Thyroid gland (tissue), 4 donors: ENCODE measurements around the gene CAPN12. TPM values are rescaled to one million over a fixed set of nuclear protein-coding genes. Genes with fewer than 3 reads are reported as not detected.
A peak's percentile ranks its signal among the peaks of the same experiment; 100 is the strongest.

Source experiments
- DNase-seq, 2 donors: peaks; one replicate each; pipeline ENCODE4 v3.0.0-alpha.2; 2019
- H3K27ac ChIP-seq, 3 donors: fragments of 200-600 bp; sonication (generic); 1 replicate in 2 of 3; 2 replicates in 1 of 3; pipeline ENCODE4 v1.5.1; 2016 to 2019; ENCODE audit warnings: mild to moderate bottlenecking in 1 of 3, moderate library complexity in 1 of 3
- H3K27me3 ChIP-seq: fragments of 200-600 bp; sonication (generic); one replicate; pipeline ENCODE4 v1.5.1; 2019
- H3K36me3 ChIP-seq, 2 donors: fragments of 200-600 bp; sonication (generic); one replicate each; pipeline ENCODE4 v1.5.1; 2016 to 2019
- H3K4me1 ChIP-seq, 2 donors: fragments of 200-600 bp; sonication (generic); one replicate each; pipeline ENCODE4 v1.5.1; 2017 to 2019
- H3K4me3 ChIP-seq, 3 donors: fragments of 200-600 bp; sonication (generic); replicated peaks in 1 of 3; 1 replicate in 2 of 3; 2 replicates in 1 of 3; pipeline ENCODE4 v1.5.1; 2016; ENCODE audit warnings: mild to moderate bottlenecking in 1 of 3
- H3K9me3 ChIP-seq: fragments of 200-600 bp; sonication (generic); one replicate; pipeline ENCODE4 v1.5.1; 2017
- POLR2A ChIP-seq, 2 donors: fragments of 450-650 bp; IDR thresholded peaks; one replicate each; pipeline ENCODE4 v1.6.1; 2017; ENCODE audit warnings: antibody characterized with exemption in 2 of 2, mild to moderate bottlenecking in 2 of 2, moderate library complexity in 1 of 2
- WGBS, 2 donors: methylation state at CpG; one replicate each; pipeline ENCODE4 v1.1.5; 2017; 5-methylcytosine and 5-hydroxymethylcytosine counted together
- intact Hi-C: fragments of 100-400 bp; cut with DNase I; formaldehyde crosslinking; loops from one replicate; pipeline ENCODE4 v1.15.1; 2023
- total RNA-seq, 4 donors: library from RNA; depleted of rRNA; stranded (reverse); fragments of >200 nt; gene quantifications; one replicate each; pipeline ENCODE4 v1.2.3, GENCODE V29; 2016
- TF ChIP-seq, protein P1 (sequence below), 6 experiments: fragments of 200-600 bp in 3 of 6; fragments of 450-650 bp in 3 of 6; sonication (generic) in 3 of 6; IDR thresholded peaks; one replicate each; pipeline ENCODE4 v1.5.1; 2016 to 2019; ENCODE audit warnings: antibody characterized with exemption in 6 of 6, mild to moderate bottlenecking in 2 of 6, inconsistent platforms in 1 of 6, moderate library complexity in 1 of 6

CAPN12 gene
- total RNA-seq, 4 donors from 2014 or later: 1.6 to 2.0 TPM; not detected in 2

DNA sequence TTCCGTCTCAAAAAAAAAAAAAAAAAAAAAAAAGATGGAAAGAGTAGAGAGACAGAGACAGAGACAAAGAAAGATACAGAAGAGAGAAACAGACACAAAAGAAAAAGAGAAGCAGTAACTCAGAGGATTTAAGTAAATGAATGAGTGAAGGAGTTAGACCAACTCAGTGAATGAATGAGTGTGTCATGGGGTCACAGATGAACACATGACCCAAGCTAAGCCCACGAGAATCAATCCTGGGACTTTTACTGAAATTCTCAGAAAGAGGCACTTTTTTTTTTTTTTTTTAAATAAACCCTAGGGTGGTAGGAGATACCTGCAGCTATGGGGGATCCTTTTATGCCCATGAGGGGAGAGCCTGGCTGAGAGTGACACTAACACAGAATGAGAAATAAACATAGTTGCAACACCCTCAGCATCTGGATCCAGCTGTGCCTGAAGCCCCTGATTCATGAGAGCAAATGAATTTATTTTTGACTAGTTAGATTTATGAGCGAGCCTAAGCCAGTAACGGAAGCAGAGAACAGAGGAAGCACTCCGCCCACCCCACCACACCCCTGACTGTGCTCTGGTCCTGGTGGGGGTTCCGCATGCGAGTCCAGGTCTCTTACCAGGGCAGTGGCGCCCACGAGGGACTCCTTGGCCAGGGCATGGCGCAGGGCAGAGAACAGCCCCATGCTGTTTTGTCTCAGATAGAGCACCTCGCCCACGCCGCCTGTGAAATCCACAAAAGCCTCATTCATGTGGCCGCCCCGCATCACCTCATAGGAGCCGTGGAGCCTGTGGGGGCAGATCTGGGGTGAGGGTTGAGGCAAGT is 4.6 kb downstream of the CAPN12 start:
- H3K4me1 ChIP-seq: peaks cover 4 to 8% of the 10 kb centered on the region in 2 donors
- no peaks in the 10 kb centered on the region for H3K9me3 ChIP-seq
- H3K36me3 ChIP-seq: no peaks in the 10 kb centered on the region
- 72 to 93% methylated on average over 6 to 15 of the region's 16 CpGs for WGBS, 2 donors
- no peak overlapping the region for H3K4me3 ChIP-seq
- no peak for DNase-seq
- H3K27me3 ChIP-seq: no peaks in the 10 kb centered on the region
- no peak for TF ChIP-seq POLR2A (IDR thresholded peaks at IDR 0.05)
- TF ChIP-seq, protein P1, sequence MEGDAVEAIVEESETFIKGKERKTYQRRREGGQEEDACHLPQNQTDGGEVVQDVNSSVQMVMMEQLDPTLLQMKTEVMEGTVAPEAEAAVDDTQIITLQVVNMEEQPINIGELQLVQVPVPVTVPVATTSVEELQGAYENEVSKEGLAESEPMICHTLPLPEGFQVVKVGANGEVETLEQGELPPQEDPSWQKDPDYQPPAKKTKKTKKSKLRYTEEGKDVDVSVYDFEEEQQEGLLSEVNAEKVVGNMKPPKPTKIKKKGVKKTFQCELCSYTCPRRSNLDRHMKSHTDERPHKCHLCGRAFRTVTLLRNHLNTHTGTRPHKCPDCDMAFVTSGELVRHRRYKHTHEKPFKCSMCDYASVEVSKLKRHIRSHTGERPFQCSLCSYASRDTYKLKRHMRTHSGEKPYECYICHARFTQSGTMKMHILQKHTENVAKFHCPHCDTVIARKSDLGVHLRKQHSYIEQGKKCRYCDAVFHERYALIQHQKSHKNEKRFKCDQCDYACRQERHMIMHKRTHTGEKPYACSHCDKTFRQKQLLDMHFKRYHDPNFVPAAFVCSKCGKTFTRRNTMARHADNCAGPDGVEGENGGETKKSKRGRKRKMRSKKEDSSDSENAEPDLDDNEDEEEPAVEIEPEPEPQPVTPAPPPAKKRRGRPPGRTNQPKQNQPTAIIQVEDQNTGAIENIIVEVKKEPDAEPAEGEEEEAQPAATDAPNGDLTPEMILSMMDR (IDR thresholded peaks at IDR 0.05): no peak
- intact Hi-C loops: no loop called here
- no peak overlapping the region for H3K27ac ChIP-seq

DNA sequence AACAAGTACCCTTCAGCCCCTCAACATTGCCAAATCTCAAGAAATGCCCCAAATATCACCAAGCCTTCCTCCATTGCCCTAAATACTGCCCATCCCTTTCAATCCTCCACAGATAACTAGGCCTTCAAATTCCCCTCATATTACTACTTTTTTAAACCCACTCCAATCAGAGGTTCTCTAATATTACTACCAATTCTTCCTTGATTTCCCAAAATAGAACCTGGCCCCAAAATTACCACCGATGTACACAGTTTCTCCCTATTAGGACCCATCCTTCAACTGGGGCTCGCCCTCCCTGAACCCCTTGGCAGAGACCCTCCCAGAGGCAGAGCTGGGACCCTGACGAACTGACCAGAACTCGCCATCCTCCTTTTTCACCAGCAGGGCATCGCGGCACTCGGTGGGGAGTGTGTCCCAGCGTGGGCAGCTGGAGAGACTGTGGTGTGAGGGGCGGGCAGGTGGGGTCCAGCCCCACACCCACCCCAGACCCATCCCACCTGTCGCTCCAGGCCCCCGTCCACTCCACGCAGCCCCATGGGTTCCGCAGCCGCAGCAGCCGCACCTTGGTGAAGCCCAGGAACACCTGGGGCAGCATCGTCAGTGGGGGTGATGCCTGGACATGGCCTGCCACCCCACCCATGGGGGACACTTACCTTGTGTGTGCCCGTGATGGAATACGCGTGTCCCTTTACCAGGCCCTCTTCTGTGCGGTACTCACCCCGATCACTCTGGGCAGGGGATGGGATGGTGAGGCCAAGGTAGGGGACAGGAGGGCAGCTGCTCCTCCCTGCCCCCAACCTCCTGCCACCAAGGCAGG is 6.1 kb downstream of the CAPN12 start:
- H3K4me1 ChIP-seq: peaks cover 4 to 18% of the 10 kb centered on the region in 2 donors
- no peak overlapping the region for H3K4me3 ChIP-seq
- H3K27me3 ChIP-seq: no peaks in the 10 kb centered on the region
- H3K27ac ChIP-seq: no peak overlapping the region
- TF ChIP-seq POLR2A (IDR thresholded peaks at IDR 0.05): no peak
- H3K9me3 ChIP-seq: no peaks in the 10 kb centered on the region
- intact Hi-C loops: no loop called here
- WGBS, 2 donors: 92 to 94% methylated on average over 11 to 12 of the region's 21 CpGs
- H3K36me3 ChIP-seq: no peaks in the 10 kb centered on the region
- no peak for DNase-seq

DNA sequence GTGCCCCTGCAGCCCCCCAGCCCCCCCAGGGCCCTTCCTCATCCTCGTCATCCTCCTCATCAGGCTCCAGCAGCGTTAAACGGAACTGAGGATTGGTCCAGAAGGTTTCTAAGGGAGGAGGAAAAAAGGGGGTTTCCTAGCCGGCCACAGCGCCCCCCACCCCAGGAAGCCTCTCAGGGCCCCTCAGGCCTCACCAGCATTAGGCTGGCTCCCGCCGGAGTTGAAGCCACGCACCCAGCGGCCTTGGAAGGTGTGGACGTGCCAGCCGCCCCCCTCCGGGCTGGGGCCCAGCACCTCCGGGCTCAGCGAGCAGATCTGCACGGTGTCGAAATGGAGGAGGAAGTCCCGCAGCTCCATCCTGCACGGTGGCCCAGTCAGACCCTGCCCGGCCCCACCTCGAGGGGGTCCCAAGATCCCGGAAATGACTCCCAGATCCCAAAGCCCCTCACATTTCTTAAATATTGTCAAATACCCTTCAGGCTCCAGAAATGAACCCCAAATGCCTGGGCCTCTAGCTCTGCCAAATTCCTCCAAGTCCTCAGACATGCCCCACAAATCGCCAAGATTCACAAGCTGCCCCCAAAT is 6.9 kb downstream of the CAPN12 start:
- WGBS, 2 donors: 61 to 89% methylated on average over 4 to 5 of the region's 22 CpGs
- Histone ChIP-seq H3K27me3 (no peaks in the 10 kb centered on the region), H3K4me3 (no peak overlapping the region), H3K9me3 (no peaks in the 10 kb centered on the region), H3K27ac (no peak overlapping the region), H3K4me1 (peaks cover 6 to 21% of the 10 kb centered on the region in 2 donors), H3K36me3 (no peaks in the 10 kb centered on the region)
- intact Hi-C loops: no loop called here
- TF ChIP-seq POLR2A (IDR thresholded peaks at IDR 0.05): no peak
- TF ChIP-seq, protein P1 (IDR thresholded peaks at IDR 0.05): no peak
- DNase-seq: no peak

DNA sequence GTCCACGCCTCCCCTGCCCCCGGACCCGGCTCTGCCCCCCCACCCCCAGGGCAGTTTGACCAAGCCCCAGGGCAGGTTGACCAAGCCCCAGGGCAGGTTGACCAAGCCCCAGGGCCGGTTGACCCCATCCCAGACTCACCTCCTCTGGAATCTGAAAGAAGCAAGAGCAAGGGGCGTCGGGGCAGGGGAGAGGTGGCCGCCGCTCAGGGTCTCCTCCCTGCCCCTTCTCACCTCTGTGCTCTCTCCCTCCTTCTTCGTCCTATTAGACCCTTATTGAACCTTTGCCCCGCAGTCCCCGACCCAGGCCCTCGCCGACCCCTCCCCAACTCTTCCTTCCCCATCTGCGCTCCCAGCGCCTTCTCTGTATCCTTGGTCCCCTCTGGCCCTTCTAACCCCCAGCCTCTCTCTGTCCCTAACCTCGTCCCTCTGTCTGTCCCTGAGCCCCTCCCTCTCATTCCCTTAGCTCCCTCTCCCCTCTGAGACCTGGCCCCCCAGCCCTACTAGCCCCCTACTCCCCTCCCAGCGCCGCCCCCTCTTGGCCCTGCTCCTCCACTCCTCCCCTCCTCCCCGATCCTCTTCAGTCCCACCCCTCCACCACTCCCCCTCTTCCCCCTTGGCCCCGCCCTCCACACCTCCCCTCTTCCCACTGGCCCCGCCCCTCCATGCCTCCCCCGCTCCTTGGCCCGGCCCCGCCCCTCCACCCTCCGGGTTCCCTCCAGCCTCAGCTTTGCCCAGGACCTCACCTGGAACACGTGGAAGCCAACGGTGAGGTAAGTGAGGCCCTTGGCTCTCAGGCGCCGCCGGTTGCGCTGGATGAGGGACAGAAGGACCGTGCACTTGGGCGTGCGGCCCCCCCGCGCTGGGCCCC is 7.6 kb downstream of the CAPN12 start:
- H3K9me3 ChIP-seq: no peaks in the 10 kb centered on the region
- H3K4me3 ChIP-seq: peak overlapping the region in 1 of 3 donors; percentile 26
- peaks cover 13 to 29% of the 10 kb centered on the region in 2 donors for H3K4me1 ChIP-seq
- DNase-seq: peak; percentile 74 to 81
- H3K27me3 ChIP-seq: no peaks in the 10 kb centered on the region
- H3K36me3 ChIP-seq: no peaks in the 10 kb centered on the region
- intact Hi-C loops: no loop called here
- TF ChIP-seq, protein P1 (IDR thresholded peaks at IDR 0.05): no peak
- no peak for TF ChIP-seq POLR2A (IDR thresholded peaks at IDR 0.05)
- peak overlapping the region in 1 of 3 donors; percentile 44 for H3K27ac ChIP-seq
- 10 to 16% methylated on average over 16 to 22 of the region's 36 CpGs for WGBS, 2 donors

DNA sequence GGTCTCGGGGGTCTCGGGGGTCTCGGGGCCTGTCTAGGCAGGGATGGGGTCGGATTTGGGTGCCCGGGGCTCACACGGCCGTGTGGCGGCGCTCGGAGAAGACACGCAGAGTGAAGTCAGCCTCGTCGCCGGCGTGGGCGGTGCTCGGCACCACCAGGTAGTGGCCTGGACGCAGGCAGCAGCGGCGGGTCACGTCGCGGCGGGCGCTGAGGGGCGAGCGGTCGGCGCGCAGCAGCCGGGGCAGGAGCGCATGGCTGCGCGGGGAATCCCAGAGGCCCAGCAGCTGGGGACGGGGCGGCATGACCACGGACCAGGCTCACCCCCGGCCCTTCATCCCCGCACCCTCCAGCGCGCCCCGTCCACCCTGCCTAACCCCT is 8.2 kb downstream of the CAPN12 start:
- Histone ChIP-seq H3K27me3 (no peaks in the 10 kb centered on the region), H3K4me1 (peaks cover 17 to 33% of the 10 kb centered on the region in 2 donors), H3K9me3 (no peaks in the 10 kb centered on the region), H3K4me3 (peak overlapping the region in 1 of 3 donors; percentile 26), H3K27ac (peak overlapping the region in 1 of 3 donors; percentile 44), H3K36me3 (peaks cover under 1 to 3% of the 10 kb centered on the region in 2 donors)
- intact Hi-C loops: no loop called here
- DNase-seq: peak; percentile 72 to 78
- 0% methylated on average over 1 of the region's 42 CpGs; no CpG with 5 or more reads in 1 of the 2 donors for WGBS, 2 donors
- peak in 1 of 2 donors; percentile 31 for TF ChIP-seq POLR2A (IDR thresholded peaks at IDR 0.05)
- TF ChIP-seq, protein P1 (IDR thresholded peaks at IDR 0.05): no peak
